ENCODE results near the gene RNF113B.

Gene RNF113B

GRCh38 chr13:98176777-98177608 lies at the start of gene RNF113B:
Gene RNF113B (minus strand): TSS chr13:98177269. CDS start chr13:98177236, 33 bp downstream.
- no peak for DNase-seq

- DNase-seq: no peak
Observed at GRCh38 chr13:98226496-98226895, 49.4 kb upstream of the RNF113B start.

GRCh38 chr13:98225036-98225940 lies 48.2 kb upstream of the RNF113B start:
- DNase-seq: no peak

GRCh38 chr13:98224557-98224956 lies 47.5 kb upstream of the RNF113B start:
- no peak for DNase-seq

- DNase-seq: no peak
Observed at GRCh38 chr13:98223741-98224140, 46.7 kb upstream of the RNF113B start.

GRCh38 chr13:98222816-98223215 lies 45.7 kb upstream of the RNF113B start:
- no peak for DNase-seq

- no peak for DNase-seq
Observed at GRCh38 chr13:98222081-98222554, 45.0 kb upstream of the RNF113B start.

- no peak for DNase-seq
Observed at GRCh38 chr13:98221234-98221633, 44.2 kb upstream of the RNF113B start.

GRCh38 chr13:98220271-98220791 lies 43.3 kb upstream of the RNF113B start:
- no peak for DNase-seq

- no peak for DNase-seq
Observed at GRCh38 chr13:98219685-98220084, 42.6 kb upstream of the RNF113B start.

GRCh38 chr13:98217597-98217996 lies 40.5 kb upstream of the RNF113B start:
- no peak for DNase-seq

- DNase-seq: no peak
Observed at GRCh38 chr13:98216711-98217285, 39.7 kb upstream of the RNF113B start.

GRCh38 chr13:98216135-98216565 lies 39.1 kb upstream of the RNF113B start:
- no peak for DNase-seq

GRCh38 chr13:98215508-98215907 lies 38.4 kb upstream of the RNF113B start:
- DNase-seq: no peak

GRCh38 chr13:98214707-98215106 lies 37.6 kb upstream of the RNF113B start:
- DNase-seq: no peak

GRCh38 chr13:98214008-98214643 lies 37.1 kb upstream of the RNF113B start:
- DNase-seq: no peak

- no peak for DNase-seq
Observed at GRCh38 chr13:98213354-98213753, 36.3 kb upstream of the RNF113B start.

GRCh38 chr13:98212763-98213162 lies 35.7 kb upstream of the RNF113B start:
- DNase-seq: no peak

GRCh38 chr13:98208606-98209005 lies 31.5 kb upstream of the RNF113B start:
- DNase-seq: no peak

GRCh38 chr13:98207416-98207815 lies 30.3 kb upstream of the RNF113B start:
- no peak for DNase-seq

- no peak for DNase-seq
Observed at GRCh38 chr13:98206946-98207345, 29.9 kb upstream of the RNF113B start.

GRCh38 chr13:98204546-98204945 lies 27.5 kb upstream of the RNF113B start:
- DNase-seq: no peak
